ENCODE data around the gene NTN5.
"Not testable (repeated sequence)": the region's sequence is repeated elsewhere in the genome, so short reads cannot be mapped to it uniquely, and the experiment has no call there.

NTN5 gene

GRCh38 chr19:48681127-48681470 is 8.3 kb upstream of the NTN5 start:
- H3K4me3 Mint-ChIP-seq: no peak overlapping the region
- H3K27ac Mint-ChIP-seq: peak overlapping the region in 2 of 3 experiments; percentile 68 to 75
- H3K9me3 Mint-ChIP-seq: no peaks in the 10 kb centered on the region
- TF ChIP-seq CTCF (IDR thresholded peaks at IDR 0.05; ENCODE audit: unreplicated experiment in 3 of 3): no peak
- peaks cover 20% of the 10 kb centered on the region for H3K4me1 Mint-ChIP-seq
- H3K36me3 Mint-ChIP-seq (ENCODE audit: low read depth): no peaks in the 10 kb centered on the region
- peaks cover 4% of the 10 kb centered on the region for H3K27me3 Mint-ChIP-seq (ENCODE audit: low read depth)

GRCh38 chr19:48680436-48681126 is 7.8 kb upstream of the NTN5 start:
- Mint-ChIP-seq H3K27ac (peak overlapping the region in 2 of 3 experiments; percentile 68 to 75), H3K36me3 (ENCODE audit: low read depth) (no peaks in the 10 kb centered on the region), H3K27me3 (ENCODE audit: low read depth) (peaks cover 7% of the 10 kb centered on the region), H3K9me3 (no peaks in the 10 kb centered on the region), H3K4me1 (peaks cover 20% of the 10 kb centered on the region), H3K4me3 (no peak overlapping the region)
- no peak for TF ChIP-seq CTCF (IDR thresholded peaks at IDR 0.05; ENCODE audit: unreplicated experiment in 3 of 3)

- not testable (repeated sequence) for H3K27ac Mint-ChIP-seq; H3K36me3 Mint-ChIP-seq (ENCODE audit: low read depth); H3K9me3 Mint-ChIP-seq; H3K4me3 Mint-ChIP-seq
- H3K4me1 Mint-ChIP-seq: peaks cover 22% of the 10 kb centered on the region
- H3K27me3 Mint-ChIP-seq (ENCODE audit: low read depth): peaks cover 12% of the 10 kb centered on the region
These were observed 7.2 kb upstream of the NTN5 start for GRCh38 chr19:48680006-48680405.

- Mint-ChIP-seq H3K27me3 (ENCODE audit: low read depth) (peaks cover 8% of the 10 kb centered on the region), H3K27ac (no peak overlapping the region), H3K36me3 (ENCODE audit: low read depth) (no peaks in the 10 kb centered on the region), H3K9me3 (no peaks in the 10 kb centered on the region), H3K4me1 (peaks cover 19% of the 10 kb centered on the region), H3K4me3 (no peak overlapping the region)
- no peak for TF ChIP-seq CTCF (IDR thresholded peaks at IDR 0.05; ENCODE audit: unreplicated experiment in 3 of 3)
These were observed 5.4 kb upstream of the NTN5 start for GRCh38 chr19:48678201-48678600.

GRCh38 chr19:48676887-48677286 is 4.1 kb upstream of the NTN5 start:
- no peak overlapping the region for H3K4me3 Mint-ChIP-seq
- H3K9me3 Mint-ChIP-seq: no peaks in the 10 kb centered on the region
- peaks cover 8% of the 10 kb centered on the region for H3K27me3 Mint-ChIP-seq (ENCODE audit: low read depth)
- peaks cover 19% of the 10 kb centered on the region for H3K4me1 Mint-ChIP-seq
- TF ChIP-seq CTCF (IDR thresholded peaks at IDR 0.05; ENCODE audit: unreplicated experiment in 3 of 3): no peak
- H3K36me3 Mint-ChIP-seq (ENCODE audit: low read depth): no peaks in the 10 kb centered on the region
- no peak overlapping the region for H3K27ac Mint-ChIP-seq

GRCh38 chr19:48676487-48676886 is 3.7 kb upstream of the NTN5 start:
- H3K27ac Mint-ChIP-seq: no peak overlapping the region

More at GRCh38 chr19:48676487-48676886, 3.7 kb upstream of the NTN5 start:
- Mint-ChIP-seq H3K27me3 (ENCODE audit: low read depth) (peaks cover 8% of the 10 kb centered on the region), H3K9me3 (no peaks in the 10 kb centered on the region), H3K36me3 (ENCODE audit: low read depth) (no peaks in the 10 kb centered on the region), H3K4me1 (peaks cover 19% of the 10 kb centered on the region), H3K4me3 (no peak overlapping the region)
- TF ChIP-seq CTCF (IDR thresholded peaks at IDR 0.05; ENCODE audit: unreplicated experiment in 3 of 3): no peak

Measured in nephron (organoid).